ENCODE data around the gene BMP8B.
"Not testable (repeated sequence)": the region's sequence is repeated elsewhere in the genome, so short reads cannot be mapped to it uniquely, and the experiment has no call there.

- TF ChIP-seq CTCF, POLR2A (IDR thresholded peaks at IDR 0.05): not testable (repeated sequence)
Observed at GRCh38 chr1:39777896-39778295, 10.8 kb downstream of the BMP8B start.
